NCI-H2081 (cell line): Measurements from ENCODE around the gene FMN1.

Source experiments
- DNase-seq, 2 experiments: peaks; one replicate each; lab custom pipeline; 2025; lab: John Stamatoyannopoulos, UW

FMN1 gene

DNA sequence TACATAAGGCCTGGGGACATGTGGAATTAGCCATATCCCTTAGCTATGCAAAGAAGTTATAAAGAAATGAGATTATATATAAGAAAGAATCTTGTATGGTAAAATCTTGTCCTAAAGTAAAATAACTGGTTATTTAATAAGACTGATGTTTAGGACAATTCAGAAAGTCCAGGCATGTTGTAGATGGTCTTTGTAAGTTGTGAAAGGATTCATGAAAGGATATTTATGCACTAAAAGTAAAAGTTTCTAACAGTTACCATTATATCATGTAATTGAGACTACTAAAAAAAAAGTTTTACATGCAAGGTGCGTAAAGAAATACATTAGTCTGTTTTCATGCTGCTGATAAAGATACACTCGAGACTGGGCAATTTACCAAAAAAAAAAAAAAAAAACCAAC, 146.3 kb downstream of the FMN1 start:
- DNase-seq: peak in 1 of 2 experiments; percentile 23

DNA sequence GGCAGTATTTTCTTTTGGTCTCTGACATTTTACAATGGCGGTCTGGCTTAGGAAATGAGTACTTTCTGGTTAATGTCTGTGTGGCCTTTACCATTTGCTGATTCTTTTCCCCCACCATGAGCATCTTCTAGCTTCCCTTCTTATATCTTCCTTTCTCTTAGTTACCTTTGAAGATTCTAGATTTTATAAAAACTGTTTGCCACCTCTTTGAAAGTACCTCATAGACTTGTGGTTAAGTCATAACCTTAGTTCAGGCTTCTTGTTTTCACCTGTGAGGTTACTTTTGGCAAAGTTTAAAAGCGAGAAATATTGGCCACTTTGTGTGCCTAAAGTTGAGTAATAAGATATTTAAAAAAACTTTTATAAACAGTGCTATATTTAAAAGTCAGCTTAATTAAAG, 147.4 kb downstream of the FMN1 start:
- DNase-seq: no peak

DNA sequence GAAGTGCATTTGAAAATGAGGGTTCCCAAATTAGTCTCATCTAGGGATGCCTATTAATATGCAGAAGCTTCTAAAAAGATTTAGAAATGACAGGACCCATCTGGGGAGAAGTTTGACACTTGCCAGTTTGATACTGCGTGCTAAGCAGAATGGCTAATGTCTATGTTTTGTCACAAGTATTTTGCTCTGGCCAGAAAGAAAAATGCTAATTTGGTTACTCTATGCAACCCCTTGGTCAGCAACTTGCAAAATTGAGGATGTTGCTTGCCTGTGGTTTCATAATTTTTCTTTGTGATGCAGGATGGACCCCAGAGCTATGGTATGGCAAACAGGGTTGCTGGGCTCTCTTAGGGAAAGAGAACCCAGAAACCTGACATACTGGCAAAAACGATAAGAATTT, 148.2 kb downstream of the FMN1 start:
- no peak for DNase-seq

DNA sequence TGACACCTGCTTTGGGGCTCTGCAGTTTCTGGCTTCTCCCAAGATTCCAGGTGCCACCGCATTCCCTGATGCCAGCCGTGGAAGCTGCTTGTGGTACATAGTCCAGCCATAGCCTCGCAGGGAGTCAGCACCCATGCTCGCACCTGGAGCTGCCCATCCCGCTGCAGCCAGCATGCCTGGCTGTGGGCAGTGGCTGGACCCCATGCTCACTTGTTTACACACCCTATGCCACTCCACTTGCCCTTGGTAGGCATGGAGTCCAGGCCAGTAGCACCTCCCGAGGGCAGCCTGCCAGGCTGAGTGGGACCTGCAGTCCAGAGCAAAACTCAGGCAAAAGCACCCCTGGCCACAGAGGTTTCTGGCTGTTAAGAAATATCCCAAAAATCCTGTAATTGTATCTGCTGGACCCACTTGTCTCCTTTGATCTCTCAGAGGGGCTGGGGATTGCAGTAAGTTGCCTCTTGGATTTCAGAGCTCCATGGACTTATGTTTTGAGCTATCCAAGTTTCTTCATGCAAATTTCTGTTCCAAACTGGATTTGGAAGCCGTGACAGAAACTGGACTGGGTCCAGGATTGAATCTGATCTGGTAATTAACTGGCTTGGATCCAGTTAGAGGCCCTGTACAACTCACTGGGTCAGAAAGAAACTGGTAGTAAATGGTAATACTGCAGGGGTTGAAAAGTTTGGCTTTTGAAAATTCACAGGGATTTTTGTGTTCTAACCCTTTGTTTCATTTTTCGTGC, 149.3 kb downstream of the FMN1 start:
- no peak for DNase-seq

DNA sequence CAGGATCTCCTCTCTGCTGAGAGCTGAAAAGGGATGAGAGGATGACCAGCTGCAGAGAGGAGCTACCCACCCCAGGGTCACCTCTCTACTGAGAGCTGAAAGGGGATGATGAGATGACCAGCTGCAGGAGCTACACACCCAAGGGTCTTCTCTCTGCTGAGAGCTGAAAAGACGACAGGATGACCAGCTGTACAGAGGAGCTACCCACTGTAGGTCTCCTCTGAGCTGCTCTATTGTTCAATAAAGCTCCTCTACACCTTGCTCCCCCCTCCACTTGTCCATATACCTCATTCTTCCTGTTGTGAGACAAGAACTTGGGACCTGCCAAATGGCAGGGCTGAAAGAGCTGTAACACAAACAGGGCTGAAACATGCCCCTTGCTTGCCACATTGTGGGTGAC, 149.9 kb downstream of the FMN1 start:
- no peak for DNase-seq

DNA sequence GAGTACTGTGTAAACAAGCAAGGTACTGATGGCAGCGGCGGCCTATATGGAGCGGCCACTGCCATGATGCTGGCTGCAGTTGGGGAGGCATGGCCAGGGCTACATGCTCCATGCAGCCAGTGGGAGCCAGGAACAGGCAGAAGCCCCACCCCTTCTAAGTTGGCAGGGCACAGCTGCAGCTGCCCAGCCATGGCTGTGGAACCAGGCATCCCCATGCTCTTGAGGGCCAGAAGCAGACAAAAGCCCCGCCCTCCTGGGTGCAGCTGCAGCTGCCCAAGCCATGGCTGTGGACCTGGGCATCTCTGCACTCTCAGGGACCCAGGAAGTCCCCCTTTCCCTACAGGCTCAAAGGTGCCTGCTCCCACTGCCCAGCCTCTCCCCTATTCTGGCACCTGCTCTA, 150.9 kb downstream of the FMN1 start:
- DNase-seq: no peak

DNA sequence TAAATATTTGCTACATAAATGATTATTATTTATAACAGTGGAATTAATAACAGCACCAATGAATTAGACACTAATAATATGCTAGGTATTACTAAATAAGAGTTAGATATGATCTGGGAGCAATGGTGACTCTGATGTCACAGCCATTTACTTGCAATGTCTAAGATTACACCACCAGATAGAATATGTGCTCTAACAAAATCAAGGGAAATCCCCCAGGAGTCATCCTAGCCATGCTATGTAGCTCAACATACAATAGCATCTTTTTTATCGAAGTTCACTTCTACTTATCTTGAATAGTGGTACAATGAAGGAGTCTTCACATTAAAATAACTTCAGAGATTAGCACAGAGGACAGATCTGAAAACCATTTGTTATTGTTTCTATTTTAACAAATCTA, 154.0 kb downstream of the FMN1 start:
- no peak for DNase-seq

DNA sequence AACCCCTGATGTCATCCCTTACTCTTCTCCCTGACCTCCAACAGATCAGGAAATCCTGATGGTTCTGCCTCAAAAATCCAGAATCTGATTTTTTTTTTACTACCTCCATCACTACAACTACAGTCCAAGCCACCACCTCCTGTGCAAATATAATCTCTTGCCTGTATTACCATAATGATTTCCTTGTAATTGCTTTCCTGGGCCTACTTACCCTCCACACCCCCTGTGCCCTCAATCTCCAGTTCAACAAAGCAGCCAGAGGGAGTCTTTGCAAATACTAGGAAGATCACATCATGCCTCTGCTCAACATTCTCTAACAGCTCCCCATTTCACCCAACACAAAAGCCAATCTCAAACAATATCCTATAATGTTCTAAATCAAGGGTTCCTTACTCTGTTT, 159.9 kb downstream of the FMN1 start:
- no peak for DNase-seq

DNA sequence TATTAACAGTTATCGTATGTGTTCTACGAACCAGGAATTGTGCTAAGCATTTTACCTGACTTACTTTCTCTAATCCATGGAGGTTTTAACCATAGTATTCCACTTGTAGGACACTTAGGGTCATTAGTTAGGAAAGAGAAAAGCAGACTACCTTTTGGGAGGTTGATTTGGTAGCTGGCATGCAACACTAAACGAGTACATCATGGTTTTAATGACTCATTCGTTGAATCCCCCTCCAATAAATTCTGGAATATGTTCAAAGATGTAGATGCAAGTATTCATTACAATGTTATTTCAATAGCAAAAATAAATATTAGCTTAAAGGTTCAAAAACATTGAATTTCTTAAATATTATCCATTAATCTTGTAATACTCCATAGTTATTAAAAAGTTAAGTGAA, 162.5 kb downstream of the FMN1 start:
- DNase-seq: no peak

DNA sequence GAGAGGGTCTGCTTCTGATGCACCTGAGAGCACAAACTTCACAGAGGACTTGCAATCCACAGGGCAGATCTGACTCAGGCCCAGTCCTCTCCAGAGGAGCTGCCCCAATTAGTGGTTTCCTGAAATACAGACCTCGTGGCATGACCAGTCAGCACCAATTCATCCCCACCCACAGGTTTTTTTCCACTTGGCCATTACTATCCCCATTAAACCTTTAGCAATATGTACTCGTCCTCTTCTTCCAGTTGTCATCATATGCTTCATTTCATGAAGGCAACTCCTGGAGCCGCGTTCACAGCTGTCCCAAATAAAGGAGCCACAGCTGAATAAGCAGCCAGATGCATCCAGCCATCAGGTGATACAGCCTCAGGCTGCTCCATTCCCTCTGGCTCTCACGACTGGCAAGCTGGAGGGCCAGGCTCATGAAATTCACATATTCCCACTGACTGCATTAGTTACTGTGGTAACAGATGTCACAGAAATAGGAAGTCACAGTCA, 163.1 kb downstream of the FMN1 start:
- DNase-seq: peak; percentile 27 to 66

DNA sequence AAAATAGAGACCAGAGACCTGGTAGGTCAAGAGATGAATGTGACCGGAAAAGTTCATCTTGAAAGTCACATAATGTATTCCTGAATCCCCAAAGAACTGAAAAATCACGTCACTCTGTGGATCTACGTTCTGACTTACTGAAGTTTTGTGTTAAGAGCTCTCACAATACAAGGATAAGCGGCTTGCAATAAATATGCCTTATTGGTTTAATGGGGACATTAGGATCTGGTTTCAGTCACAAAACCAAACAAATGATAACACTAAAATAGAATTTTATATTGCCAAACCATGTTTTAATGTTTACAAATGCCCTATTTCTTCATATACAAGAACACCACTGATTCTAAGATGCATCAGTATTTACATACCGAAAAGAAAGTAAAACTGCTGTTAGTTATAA, 164.2 kb downstream of the FMN1 start:
- no peak for DNase-seq

DNA sequence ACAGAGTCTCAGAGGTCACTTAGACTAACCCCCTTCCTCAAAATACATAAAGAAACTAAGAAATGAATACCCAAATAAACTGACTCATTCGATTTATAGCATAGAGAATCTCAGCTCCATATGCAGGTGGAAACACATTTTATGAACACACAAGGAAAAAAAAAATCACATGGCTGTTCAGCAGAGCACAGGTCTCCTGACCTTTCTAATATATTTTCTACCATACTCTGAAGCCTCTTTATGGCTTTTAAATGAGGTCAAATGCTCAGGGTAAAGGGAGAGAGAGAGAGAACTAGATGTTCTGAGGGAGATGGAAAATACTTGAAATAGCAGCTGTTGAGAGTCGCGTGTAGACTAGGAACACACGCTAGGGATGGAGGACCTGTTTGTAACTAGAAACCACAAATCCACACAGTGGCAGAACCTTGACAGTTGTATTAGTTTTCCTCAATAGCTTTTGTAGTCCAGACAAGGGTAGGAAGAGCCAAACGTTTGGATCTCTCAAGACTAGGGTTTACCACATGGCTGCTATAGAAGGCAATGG, 165.3 kb downstream of the FMN1 start:
- no peak for DNase-seq

DNA sequence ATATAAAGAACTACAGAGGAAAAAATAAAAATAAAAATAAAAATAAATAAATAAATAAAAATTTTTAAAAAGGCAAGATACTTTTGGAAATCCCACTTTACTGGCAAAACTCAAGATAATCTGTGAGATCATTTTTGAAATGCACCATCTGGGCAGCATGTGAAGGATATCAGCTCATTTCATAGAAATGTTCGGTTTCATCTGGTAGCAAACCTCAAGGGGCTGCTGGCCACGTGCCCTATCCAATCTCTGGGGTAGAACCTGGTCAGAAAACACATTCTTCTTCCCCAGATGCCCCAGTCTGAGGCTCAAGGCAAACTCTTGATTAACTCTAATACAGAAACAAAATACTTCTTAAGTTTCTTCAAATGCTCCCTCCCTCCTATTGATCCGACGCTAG, 166.0 kb downstream of the FMN1 start:
- DNase-seq: no peak

DNA sequence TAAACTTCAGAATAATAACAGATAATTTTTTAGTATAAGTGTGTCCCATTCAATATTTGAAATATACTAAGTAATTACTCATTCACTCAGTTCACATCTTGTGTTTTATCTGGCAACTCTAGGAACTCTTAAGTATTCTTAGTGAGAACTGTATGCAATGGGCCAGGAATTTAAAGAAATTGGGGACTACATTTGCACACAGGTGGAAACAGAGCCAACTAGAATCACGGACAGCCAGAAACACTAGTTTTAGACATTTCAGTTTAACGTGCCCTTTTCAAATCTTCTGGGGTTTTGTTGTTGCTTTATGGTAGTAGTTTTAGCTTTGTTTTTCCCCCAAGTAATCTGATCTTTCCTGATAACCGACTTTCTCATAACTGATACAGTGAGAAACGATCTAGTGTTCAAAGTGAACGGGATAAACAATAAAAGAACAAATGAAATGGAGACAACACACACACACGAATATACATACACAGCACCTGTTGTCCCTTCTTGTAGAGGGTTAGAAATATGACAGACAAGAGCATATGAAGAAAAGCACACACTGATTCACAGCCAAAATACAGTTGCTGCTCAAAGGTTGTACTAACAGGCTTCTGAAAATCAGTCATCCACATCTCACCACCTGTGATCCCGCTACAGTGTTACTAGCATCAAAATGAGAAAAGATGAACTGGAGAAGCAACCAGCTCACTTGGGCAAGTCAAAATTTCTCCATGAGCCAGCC, 167.0 kb downstream of the FMN1 start:
- DNase-seq: no peak

DNA sequence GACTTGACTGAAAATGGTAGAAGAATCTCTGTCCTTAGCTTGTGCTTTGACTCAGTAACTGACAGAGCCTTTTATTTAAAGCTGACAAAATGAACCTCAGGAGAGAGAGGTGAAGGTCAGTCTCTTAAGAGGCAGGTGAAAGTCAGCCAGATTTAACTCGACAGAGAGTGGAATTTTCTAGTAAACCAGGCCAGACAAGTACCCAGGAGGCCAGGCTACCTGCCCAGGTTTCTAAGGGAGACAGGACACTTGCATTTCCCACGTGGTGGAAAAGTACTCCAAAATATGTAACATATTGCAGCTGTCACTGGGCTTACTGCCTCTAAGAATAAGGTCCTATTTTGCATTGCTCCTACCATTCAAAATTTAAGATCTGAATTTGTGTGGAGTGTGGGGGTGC, 167.9 kb downstream of the FMN1 start:
- DNase-seq: no peak

DNA sequence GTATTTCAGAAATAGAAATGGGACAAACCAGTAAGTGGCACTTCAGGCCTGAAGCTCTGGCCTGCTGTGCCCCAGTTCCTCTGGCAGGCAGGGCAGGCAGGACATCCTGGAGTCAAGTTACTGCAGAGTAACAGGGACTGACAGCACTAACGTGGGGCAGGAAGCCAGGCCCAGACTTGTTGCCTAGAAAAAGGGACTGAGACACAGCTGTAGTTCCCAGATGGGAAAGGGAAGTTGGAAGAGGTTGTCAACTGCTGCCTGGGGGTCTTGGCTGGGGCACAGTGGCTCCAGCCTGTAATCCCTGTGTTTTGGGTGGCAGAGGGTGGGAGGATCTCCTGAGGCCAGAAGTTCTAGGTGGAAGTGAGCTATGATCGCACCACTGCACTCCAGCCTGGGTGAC, 171.9 kb downstream of the FMN1 start:
- peak in 1 of 2 experiments; percentile 36 for DNase-seq

DNA sequence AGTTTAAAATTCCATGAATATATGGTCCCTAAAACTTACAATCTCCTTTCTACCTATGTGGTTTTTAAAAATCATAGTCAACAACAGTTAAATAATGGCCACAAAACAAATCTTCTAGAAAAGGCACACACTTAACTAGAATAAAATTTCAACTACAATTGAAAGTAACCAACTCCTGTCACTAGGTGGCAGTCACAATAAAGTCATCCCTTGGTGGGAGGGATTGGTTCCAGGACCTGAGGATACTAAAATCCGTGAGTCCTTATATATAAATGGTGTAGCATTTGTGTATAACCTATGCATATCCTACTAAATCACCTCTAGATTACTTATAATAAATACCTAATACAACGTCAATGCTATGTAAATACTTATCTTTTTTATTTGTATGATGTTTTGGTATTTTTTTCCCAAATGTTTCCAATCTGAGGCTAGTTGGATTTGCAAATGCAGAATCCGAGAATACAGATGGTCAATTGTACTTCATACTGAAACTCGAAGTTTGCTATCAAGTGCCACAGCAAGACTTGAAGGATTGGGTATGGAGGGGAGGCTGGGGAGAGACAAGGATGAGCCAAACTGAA, 172.6 kb downstream of the FMN1 start:
- peak; percentile 53 to 62 for DNase-seq

DNA sequence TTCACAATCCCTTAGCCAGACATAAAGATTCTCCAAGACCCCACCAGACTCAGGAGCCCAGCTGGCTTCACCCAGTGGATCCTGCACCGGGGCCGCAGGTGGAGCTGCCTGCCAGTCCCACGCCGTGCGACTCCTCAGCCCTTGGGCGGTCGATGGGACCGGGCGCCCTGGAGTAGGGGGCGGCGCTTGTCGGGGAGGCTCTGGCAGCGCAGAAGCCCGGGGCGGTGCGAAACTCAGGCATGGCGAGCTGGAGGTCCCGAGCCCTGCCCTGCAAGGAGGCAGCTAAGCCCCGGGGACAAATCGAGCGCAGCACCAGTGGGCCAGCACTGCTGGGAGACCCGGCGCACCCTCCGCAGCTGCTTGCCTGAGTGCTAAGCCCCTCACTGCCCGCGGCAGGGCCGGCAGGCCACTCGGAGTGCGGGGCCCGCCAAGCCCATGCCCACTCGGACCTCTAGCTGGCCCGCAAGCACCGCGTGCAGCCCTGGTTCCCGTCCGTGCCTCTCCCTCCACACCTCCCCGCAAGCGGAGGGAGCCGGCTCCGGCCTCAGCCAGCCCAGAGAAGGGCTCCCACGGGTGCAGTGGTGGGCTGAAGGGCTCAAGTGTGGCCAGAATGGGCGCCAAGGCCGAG, 175.0 kb downstream of the FMN1 start:
- DNase-seq: no peak

DNA sequence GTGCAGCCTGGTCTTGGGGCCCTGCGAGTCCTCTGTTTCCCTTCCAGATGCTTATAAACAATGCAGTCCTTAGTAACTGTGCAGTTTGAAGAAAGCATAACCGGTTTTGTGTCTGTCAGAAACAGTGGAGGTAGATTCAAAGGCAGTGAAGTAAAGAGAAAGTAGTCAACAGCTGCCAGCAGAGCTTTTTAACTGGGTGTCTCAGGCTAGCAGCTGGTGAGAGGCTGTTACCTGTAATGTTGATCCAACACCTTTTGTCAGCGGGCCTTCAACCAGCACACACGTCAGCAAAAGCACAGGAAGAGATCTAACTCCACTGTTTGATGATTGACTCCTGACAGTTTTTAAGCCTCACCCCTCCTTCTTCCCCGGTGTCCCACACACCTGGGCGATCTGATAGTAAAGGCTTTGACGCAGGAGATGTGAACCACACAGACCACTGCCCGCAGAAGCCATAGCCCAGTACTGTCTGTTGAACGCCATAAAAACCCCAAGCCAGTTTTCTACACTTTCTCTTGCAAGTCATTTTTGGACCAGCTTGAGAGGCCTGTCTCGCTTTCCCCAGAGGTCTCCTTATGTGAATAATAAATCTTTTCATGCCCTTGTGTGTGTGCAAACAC, 178.0 kb downstream of the FMN1 start:
- peak in 1 of 2 experiments; percentile 7 for DNase-seq

DNA sequence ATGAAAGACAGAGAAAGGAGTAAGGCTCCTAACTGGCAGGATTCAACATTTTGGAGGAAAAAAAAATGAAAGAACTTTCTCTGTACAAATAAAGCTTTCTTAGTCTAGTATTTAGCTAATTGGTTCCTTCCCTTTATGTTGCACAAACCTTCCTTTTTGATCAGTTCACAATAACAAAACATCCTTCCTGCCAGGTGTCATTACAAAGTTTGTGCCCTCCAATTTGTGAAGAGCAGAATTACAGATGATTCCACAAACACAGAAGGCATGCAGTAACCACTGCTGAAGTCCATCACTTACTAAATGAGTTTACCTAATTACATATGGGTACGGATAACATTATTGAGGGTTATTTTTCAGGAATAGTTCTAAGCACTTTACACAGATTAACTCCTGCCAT, 179.9 kb downstream of the FMN1 start:
- no peak for DNase-seq

DNA sequence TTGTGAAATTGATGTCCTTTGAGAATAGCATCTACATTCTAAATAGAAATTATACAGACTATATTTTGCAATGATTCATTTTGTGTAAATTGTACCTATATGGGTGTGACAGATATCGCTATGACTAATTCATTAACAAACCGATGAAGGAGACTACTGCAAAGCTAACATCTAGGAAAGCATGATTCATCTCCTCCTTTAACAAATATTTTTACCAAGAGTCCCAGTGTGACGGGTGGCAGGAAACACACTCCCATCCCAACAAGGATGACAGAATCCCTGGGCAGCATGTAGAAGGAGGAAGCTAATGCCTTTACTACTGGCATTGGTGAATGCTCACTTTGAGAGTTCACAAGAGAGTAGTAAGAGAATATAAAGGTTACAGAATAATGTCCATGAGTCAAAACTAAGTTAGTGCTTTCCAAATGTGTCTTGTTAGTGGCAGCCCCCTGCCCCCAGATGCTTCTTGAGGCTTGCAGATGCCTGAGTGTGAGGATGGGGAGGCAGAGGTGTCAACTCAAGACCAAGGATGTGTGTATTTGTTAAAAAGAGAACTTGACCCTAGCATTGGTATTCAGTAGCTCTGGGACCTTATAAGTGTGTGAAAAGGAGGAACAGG, 180.6 kb downstream of the FMN1 start:
- no peak for DNase-seq

DNA sequence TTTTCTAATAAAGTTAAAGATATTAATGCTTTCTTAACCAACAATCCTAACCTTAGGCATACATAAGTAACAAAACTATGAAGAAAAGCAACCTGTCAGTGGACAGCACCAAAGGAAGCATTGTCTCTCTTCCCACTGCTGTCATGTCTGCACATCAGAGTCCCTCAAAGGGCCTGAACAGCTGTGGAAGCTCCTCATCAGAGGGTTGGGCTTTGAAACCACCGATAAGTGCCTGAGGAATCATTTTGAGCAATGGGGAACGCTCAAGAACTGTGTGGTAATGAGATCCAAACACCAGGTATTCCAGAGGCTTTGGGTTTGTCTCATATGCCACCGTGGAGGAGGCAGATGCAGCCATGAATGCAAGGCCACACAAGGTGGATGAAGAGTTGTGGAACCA, 182.5 kb downstream of the FMN1 start:
- DNase-seq: no peak
